ENCODE measurements around the gene TMEM30A.
A peak's percentile ranks its signal among the peaks of the same experiment; 100 is the strongest.

TMEM30A gene

GRCh38 chr6:75211920-75212590 is 72.5 kb downstream of the TMEM30A start:
- DNase-seq: no peak

- DNase-seq: peak; percentile 25
These were observed 73.5 kb downstream of the TMEM30A start for GRCh38 chr6:75210885-75211739.

- DNase-seq: no peak
These were observed 75.3 kb downstream of the TMEM30A start for GRCh38 chr6:75209184-75209723.

GRCh38 chr6:75208298-75209183 is 76.1 kb downstream of the TMEM30A start:
- peak; percentile 69 for DNase-seq

GRCh38 chr6:75206576-75207342 is 77.8 kb downstream of the TMEM30A start:
- DNase-seq: no peak

GRCh38 chr6:75205776-75206575 is 78.6 kb downstream of the TMEM30A start, which contains the start of gene COL12A1:
Gene COL12A1, minus strand, starts transcription at chr6:75206053. Its CDS starts 3,261 bp downstream, at chr6:75202792.
- DNase-seq: no peak

GRCh38 chr6:75204959-75205775 is 79.4 kb downstream of the TMEM30A start:
- no peak for DNase-seq

- no peak for DNase-seq
These were observed 80.2 kb downstream of the TMEM30A start for GRCh38 chr6:75204217-75204958.

- DNase-seq: no peak
These were observed 80.9 kb downstream of the TMEM30A start for GRCh38 chr6:75203721-75204120.

All from effector CD8-positive, alpha-beta T cell (primary cell).